HG03432 (cell line): ENCODE data around the gene PTOV1.
A peak's percentile ranks its signal among the peaks of the same experiment; 100 is the strongest.

ENCODE experiments used
- ATAC-seq: cut with Tn5 transposase; IDR thresholded peaks from one replicate; pipeline ENCODE4 v1.9.1; 2021; ENCODE audit warnings: mild to moderate bottlenecking, moderate library complexity; ENCODE audit not compliant: unreplicated experiment

Gene PTOV1

DNA sequence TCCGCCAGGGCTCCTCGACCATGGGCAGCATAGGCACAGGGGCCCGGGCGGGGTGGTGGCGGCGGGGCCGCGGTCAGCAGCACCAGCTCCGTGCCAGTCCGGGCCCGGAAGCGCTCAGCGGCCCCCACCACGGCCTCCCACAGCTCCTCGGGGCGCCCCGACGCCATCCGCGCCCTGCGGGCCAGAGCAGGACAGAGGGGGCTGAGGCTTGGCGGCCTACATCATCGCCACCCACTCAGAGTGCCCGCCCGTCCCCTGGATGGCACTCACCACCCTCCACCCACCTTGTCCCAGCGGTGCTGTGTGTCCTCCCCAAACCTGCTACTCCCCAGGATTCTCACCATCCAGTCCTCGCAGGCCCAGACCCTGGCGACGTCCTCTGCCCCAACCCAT lies 22.2 kb downstream of the PTOV1 start:
- ATAC-seq: no peak

DNA sequence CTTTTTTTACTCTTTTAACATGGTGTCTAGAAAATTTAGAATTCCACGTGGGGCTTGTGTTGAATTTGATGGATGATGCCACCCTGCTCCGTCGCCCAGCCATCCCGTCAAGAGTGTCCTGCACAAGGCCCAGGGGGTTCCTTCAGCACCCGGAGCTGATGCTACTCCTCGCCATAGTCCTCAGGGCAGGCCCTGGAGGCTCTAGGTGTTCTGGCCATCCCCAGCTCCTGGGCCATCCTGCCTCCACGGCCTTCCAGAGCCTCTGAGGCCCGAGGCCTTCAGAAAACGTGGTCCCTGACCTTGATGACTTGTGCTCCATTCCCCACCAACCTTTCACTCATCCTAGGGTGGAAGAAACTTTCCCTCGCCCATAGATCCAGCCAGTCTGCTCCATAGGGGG lies 22.9 kb downstream of the PTOV1 start:
- no peak for ATAC-seq

DNA sequence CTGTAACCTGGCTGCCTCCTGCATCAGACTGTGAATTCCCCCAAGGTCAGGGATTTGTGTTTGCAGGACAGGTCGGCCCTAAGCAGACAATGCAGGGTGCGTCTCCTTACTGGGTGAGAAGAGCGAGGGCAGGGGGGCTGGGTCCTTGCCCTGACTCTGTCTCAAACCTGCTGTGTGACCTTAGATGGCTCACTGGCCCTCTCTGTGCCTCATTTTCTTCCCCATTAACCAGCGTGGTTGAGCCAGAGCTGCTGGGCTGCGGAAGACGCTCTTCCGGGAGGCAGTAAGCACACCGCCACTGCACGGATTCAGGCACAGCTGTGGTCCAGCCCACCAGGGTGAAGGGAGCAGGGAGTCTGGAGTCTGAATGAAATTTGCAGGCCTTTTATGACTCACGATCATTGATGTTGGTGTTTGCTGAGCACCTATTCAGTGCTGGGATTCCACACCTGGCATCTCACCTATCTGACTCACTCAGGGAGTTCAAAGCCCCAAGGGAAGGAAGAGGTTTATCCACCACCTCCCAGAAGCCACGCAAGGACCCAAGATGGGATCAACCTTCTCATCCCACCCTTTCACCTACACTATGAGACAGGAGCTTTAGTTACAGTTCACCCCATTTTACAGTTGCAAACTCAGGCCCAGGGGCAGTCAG lies 23.7 kb downstream of the PTOV1 start:
- ATAC-seq: no peak

DNA sequence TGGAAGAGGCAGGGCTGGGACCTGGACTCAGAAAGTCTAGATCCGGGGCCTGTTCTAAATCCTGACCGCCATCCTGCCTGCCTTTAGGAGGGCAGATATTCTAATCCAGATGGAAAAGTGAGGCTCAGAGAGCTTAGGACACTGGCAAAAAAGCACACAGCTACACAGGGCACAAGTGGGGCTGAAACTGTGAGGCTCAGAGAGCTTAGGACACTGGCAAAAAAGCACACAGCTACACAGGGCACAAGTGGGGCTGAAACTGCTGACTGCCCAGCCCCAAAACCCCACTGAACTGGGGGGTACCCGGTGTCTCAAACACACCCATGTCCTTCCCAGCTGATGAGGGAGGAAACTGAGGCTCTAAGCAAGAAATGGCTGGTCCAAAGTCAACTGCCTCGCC lies 24.2 kb downstream of the PTOV1 start:
- ATAC-seq: no peak

DNA sequence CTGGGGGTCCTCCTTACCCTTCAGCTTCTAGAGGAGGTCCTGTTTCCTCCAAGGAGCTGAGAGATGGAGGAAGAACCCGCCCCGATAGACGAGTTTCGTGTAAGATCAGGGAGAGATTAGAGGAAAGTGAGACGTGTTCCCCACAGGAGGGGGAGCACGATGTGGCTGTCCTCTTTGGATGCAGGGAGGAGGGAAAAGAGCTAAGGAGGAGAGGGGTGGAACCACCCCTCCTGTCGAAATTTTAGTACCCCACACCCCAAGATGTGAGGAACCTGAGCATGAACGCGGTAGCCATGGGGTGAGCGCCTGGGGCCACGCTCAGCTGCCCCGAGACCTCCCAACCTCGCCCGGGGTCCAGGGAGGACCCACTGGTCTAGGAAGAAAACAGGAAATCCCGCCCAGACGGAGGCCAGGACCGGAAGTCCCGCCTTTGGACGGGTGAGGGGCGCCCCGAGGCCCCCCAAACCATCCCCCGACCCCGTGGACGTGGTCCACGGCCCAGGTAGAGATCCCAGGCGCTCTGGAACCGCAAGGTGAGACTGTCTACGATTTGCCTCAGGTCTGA lies 25.0 kb downstream of the PTOV1 start:
- no peak for ATAC-seq

DNA sequence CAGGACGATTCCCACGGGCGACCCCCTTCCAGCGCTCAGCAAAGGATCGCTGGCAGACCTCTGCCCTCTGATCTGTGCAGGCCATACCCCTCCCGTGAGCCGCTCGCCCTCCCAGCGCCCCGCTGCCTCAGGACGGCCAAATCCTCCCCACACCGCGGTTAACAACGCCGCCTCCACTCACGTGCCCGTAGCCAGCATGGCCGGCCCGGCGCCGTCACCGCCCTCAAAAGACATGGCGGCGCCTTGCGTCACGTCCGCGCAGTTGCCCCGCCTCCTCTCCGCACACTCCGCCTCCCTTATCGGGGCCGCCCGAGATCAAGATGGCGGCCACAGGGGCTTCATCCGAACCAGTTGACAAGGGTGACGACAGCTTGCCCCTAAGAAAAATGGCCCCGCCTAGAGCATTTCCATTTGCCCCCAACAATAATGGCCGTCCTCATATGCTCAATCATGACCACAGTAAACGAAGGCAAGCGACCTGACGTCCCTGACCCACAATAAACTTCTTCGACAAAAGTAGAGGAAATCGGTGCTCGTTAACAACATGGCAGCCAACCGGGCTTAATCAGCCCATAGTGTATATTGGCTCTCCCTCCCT lies 25.6 kb downstream of the PTOV1 start:
- ATAC-seq: peak; percentile 50

DNA sequence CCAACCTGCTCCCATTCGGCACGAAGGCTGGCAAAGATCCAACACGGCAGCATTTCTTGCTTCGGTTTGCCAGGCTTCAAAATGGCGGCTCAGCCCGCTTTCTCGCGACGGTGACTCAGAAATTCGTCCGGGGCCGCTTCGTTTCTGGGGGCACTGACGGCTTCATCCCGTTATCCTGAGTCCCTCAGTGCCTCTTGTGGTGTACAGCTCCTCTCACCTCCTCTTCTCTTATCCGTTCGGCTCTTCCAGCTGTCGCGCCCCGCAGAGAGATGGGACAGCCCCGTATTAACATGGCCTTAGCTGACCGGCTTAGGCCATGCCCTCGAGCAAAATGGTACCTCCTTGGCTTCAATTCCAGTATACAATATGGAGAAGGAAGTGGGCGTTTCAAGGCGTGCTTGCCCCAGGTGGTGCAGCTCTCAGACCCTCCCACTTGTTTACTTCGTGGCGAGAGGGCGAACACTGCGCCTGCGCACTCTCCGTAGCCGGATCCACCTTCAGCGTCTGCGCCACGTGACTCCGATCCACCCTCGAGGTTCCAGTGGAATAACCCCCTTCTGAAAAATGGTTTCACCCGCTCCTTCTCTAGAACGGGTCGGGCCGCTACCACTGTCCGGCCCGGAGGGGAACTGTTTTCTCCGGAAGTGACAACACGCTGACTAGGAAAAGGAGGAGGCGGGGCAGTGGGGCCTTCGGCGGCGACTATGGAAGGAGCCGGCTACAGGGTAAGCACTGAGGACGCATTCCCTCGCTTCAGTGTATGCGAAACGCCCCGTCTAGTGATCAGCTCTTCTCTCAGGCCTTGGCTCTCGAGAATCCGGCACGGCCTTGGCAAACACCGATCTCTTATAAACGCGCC lies 26.3 kb downstream of the PTOV1 start, which contains the start of the genes AKT1S1 and TBC1D17:
AKT1S1 (minus strand) TSS at position 336 of the 859 bp plus-strand sequence. CDS start 4,060 bp downstream, outside the sequence.
TBC1D17 (plus strand) TSS at position 683 of the 859 bp plus-strand sequence; CDS start at position 705, 22 bp downstream.
- ATAC-seq: peak; percentile 61

DNA sequence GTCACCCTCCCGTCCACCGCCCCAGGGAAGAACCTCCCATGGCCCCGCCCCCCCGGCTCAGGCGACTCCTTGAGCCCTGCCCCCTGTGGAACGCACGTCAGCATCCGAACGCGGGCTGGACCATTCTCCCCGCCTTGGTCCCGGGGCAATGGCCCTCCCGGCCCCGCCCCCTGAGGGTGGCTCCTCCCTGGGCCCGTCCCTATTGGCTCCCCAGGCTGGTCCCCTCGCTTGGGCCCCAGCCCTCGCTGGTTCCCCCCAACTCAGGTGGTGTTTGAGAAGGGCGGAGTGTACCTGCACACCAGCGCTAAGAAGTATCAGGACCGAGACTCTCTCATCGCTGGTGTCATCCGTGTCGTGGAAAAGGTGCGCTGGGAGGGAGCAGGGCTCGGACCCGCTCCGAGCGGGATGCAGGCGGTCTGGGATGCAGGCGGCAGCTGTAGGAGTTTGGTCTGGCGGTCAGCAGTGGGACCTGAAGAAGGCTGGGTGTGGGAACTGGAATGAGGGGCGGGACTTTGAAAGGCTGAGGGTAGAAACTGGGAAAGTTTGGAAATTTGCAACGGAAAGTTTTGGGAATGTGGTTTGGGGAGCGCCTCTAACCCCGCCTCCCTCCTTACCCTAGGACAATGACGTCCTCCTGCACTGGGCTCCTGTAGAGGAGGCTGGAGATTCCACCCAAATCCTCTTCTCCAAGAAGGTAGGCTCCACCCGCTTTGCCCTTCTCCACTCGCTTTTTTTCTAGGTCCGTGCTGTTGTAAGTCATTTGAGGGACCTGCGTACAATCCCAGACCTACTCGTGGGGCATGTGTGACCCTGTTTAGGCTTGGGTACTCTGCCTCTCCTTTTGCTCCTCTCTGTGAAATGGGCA lies 27.2 kb downstream of the PTOV1 start:
- peak; percentile 51 for ATAC-seq

DNA sequence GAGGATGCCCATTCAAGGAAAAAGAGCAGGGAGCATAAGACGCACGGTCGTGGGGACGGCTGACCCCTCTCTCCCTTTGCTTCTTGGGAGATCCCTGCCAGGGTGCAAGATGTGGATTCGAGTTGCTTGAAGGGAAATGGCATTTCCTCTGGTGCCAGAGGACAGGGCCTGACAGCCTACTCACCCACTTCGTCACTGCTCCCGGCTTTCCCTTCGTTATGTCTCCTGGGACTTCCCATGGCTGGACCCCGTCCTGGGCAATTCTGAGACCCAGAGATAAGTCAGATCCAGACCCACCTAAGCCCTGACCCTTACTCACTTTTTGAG lies 27.7 kb downstream of the PTOV1 start:
- ATAC-seq: no peak

DNA sequence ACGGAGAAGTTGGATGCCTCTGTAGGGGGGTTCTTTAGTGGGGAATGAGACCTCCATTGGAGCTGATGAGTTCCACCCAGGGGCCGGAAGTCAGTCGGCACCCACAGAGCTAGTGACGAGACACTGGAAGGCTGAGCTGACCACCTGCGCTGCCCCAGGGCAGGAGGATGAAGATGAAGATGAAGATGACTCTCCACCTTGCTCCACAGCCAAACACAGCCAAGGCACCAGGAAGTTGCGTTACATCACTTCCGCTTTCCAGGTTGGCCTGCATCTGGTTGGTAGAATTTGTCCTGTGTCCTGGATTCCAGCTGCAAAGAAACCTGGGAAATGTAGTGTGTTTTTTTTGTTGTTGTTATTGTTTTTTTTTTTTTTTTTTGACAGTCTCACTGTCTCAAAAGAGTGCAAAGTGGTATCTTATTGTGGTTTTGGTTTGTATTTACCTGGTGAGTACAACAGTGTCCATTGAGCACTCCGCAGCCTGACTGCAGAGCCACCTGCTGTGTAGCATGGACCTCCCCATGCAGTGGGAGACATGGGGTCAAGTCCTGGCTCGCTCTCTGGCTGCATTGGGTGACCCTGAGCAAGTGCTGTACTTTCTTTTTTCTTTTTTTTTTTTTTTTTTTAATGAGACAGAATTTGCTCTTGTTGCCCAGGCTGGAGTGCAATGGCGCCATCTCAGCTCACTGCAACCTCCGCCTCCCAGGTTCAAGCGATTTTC lies 28.4 kb downstream of the PTOV1 start:
- ATAC-seq: no peak

DNA sequence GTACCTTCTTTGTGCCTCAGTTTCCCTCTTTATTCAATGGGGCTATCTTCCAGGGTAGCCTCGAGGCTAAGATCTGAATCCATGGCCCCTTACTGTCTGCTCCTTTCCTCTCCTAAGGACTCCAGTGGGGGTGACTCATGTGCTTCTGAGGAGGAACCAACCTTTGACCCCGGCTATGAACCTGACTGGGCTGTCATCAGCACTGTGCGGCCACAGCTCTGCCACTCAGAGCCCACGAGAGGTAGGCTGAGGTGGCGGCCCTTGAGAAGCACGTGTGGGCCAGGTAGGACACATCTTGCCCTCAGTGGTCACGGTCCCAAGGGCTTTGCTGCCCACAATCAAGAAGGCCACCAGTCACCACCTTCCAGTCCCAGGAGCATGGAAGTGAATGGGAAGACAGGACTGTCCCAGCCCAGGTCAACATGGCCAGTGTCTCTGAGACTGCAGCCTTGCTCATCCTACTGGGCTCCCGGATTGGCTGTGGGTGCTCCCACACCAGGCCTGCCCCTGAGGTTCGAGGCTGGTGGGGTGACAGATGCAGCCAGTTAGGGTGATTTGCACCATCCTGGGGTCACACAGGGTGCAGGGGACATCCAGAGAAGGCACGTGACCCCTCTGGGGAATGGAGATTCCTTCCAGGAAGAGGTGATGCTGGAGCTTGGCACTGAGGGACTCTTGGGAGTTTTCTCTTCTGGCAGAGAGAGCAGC lies 29.4 kb downstream of the PTOV1 start:
- no peak for ATAC-seq

DNA sequence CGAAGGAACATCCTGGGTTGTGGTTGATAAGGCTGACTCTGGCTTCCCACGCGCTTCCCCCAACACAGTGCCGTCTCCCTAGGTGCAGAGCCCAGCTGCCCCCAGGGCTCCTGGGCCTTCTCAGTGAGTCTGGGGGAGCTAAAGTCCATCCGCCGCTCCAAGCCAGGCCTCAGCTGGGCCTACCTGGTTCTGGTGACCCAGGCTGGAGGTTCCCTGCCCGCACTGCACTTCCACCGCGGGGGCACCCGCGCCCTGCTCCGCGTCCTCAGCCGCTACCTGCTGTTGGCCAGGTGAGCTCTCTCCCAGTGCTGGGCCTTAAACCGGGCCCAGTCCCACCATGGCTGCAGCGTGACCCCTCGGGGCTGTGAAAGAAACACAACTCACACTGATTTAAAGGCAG lies 30.2 kb downstream of the PTOV1 start:
- ATAC-seq: no peak

DNA sequence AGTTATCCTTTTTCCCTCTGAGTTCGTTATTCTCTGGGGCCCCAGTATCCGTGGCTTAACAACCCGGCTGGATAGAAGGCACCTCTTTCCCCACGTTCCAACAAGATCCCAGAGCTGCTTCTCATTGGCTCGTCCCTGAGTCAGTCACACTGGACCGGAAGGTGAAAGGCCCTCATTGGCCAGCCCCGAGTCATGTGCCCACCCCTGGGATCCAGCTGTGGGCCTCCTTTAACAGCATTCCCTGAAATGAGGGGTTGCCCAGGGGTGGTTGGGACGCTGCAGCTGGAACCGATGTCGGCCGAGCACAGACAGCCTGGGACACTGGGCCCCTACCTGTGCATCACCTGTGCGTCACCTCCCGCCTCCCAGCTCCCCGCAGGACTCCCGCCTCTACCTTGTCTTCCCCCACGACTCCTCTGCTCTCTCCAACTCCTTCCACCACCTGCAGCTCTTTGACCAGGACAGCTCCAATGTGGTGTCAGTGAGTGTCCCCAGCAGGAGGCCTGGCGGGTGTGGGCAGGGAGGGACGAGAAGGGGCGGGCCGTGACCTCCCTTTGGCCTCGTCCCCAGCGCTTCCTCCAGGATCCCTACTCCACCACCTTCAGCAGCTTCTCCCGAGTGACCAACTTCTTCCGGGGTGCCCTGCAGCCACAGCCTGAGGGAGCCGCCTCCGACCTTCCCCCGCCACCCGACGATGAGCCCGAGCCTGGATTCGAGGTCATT lies 30.9 kb downstream of the PTOV1 start:
- ATAC-seq: no peak

DNA sequence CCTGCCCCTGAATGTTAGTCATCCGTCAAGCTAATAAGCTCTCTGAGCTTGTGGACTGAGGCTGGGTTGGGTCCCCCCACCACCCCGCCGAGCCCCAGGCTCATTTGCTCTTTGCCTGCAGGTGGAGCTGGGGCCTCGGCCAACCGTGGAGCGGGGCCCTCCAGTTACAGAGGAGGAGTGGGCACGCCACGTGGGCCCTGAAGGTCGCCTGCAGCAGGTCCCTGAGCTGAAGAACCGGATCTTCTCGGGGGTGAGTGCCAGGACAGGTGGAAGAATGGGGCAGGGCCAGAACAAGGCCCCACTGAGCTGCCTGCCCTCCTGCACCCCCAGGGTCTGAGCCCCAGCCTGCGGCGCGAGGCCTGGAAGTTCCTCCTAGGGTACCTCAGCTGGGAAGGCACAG lies 31.7 kb downstream of the PTOV1 start:
- ATAC-seq: no peak

DNA sequence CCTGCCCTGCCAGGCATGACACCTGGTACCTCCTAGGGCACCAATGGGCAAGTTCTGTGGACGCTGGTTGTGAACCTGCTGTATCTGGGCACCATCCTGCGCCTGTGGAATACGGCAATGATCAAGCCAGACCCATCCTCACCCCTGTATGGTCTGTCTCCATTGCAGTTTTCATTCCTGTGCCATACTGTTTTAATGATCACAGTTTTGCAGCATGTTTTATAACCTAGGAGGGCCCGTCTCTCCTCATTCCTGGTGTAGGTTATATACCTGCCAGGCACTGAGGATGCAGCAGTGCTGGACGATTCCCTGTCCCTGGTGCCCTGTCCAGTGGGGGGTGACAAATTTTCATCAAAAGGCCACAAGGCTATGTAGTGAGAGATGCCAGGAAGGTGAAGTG lies 32.1 kb downstream of the PTOV1 start:
- no peak for ATAC-seq

DNA sequence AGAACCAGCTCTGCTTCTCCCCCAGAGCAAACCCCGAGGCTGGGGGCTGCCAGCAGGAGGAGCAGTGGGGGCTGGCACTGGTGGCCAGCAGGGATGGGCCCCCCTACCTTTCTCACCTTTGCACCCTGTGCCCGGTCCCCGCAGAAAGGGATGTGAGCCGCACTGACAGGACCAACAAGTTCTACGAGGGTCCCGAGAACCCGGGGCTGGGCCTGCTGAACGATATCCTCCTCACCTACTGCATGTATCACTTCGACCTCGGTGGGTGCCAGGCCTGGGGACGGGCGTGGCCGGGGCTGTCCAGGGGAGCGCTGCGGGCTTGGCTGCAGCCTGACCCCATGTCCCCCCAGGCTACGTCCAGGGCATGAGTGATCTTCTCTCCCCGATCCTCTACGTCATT lies 33.1 kb downstream of the PTOV1 start:
- no peak for ATAC-seq

DNA sequence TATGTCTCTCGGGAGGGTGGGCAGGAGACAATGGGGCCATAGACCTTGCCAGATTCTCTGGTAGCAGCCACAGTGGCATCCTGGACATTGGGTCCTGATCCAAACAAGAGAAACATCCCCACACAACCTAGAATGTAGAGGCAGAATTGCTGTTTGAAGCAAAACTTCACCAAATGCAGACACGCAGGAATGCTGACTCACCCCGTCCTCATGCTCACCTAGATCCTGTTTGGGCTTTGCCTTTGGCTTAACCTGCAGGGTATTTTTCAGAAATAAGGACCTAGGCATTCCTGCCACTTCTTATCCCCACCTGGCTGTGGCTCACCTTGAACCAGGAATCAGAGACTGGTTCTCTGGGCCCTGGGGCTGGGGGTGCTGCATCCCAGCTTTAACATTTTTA lies 33.8 kb downstream of the PTOV1 start:
- ATAC-seq: no peak

DNA sequence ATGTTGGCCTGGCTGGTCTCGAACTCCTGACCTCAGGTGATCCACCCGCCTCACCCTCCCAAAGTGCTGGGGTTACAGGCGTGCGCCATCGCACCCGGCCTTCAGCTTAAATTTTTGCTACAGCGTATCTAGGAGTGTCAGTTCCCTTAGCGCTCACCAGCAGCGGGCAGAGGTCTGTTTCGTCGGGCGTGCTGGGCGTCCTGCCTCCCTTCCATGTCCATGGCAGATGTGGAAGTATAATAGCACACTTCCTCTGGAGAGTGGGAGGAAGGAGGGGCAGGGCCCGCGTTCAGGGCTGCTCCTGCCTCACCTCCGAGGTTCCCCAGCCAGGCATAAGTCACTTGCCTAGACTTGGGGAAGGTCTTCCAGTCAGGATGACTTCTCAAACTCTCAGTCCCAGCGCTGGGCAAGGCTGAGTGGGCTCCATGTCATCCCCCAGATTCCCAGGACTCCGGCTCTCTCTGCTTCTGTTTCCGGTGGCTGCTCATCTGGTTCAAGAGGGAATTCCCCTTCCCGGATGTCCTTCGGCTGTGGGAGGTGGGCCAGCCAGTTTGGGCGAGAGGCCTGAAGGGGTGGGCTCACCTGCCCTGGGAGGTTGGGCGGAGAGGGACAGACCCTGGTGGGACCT lies 36.2 kb downstream of the PTOV1 start:
- no peak for ATAC-seq
